Measurements from ENCODE around the gene TMEM258. TPM values are rescaled to one million over a fixed set of nuclear protein-coding genes. Genes with fewer than 3 reads are reported as not detected.

TMEM258 gene
- total RNA-seq, 1 donor from 2014 or later = 125 TPM

- DNase-seq (ENCODE audit: low spot score) = no peak
- H3K4me3 Mint-ChIP-seq (ENCODE audit: unreplicated experiment) = no peak overlapping the region
- peaks cover under 1% of the 10 kb centered on the region for H3K4me1 Mint-ChIP-seq (ENCODE audit: unreplicated experiment)
- H3K27ac Mint-ChIP-seq (ENCODE audit: unreplicated experiment) = peak overlapping the region; percentile 37
- peaks cover 17% of the 10 kb centered on the region for H3K27me3 Mint-ChIP-seq (ENCODE audit: unreplicated experiment)
- H3K36me3 Mint-ChIP-seq (ENCODE audit: low read depth, unreplicated experiment) = no peaks in the 10 kb centered on the region
- H3K9me3 Mint-ChIP-seq (ENCODE audit: unreplicated experiment) = no peaks in the 10 kb centered on the region
- TF ChIP-seq, protein P1, sequence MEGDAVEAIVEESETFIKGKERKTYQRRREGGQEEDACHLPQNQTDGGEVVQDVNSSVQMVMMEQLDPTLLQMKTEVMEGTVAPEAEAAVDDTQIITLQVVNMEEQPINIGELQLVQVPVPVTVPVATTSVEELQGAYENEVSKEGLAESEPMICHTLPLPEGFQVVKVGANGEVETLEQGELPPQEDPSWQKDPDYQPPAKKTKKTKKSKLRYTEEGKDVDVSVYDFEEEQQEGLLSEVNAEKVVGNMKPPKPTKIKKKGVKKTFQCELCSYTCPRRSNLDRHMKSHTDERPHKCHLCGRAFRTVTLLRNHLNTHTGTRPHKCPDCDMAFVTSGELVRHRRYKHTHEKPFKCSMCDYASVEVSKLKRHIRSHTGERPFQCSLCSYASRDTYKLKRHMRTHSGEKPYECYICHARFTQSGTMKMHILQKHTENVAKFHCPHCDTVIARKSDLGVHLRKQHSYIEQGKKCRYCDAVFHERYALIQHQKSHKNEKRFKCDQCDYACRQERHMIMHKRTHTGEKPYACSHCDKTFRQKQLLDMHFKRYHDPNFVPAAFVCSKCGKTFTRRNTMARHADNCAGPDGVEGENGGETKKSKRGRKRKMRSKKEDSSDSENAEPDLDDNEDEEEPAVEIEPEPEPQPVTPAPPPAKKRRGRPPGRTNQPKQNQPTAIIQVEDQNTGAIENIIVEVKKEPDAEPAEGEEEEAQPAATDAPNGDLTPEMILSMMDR (IDR thresholded peaks at IDR 0.05; ENCODE audit: unreplicated experiment) = no peak
Measured at GRCh38 chr11:61761440-61762222, 30.8 kb downstream of the TMEM258 start.

GRCh38 chr11:61760946-61761345 is 31.5 kb downstream of the TMEM258 start:
- peaks cover 14% of the 10 kb centered on the region for H3K27me3 Mint-ChIP-seq (ENCODE audit: unreplicated experiment)
- no peak overlapping the region for H3K27ac Mint-ChIP-seq (ENCODE audit: unreplicated experiment)
- no peak overlapping the region for H3K4me3 Mint-ChIP-seq (ENCODE audit: unreplicated experiment)
- no peaks in the 10 kb centered on the region for H3K36me3 Mint-ChIP-seq (ENCODE audit: low read depth, unreplicated experiment)
- DNase-seq (ENCODE audit: low spot score) = no peak
- H3K4me1 Mint-ChIP-seq (ENCODE audit: unreplicated experiment) = peaks cover 7% of the 10 kb centered on the region
- no peaks in the 10 kb centered on the region for H3K9me3 Mint-ChIP-seq (ENCODE audit: unreplicated experiment)
- TF ChIP-seq, protein P1 (IDR thresholded peaks at IDR 0.05; ENCODE audit: unreplicated experiment) = no peak

DNA sequence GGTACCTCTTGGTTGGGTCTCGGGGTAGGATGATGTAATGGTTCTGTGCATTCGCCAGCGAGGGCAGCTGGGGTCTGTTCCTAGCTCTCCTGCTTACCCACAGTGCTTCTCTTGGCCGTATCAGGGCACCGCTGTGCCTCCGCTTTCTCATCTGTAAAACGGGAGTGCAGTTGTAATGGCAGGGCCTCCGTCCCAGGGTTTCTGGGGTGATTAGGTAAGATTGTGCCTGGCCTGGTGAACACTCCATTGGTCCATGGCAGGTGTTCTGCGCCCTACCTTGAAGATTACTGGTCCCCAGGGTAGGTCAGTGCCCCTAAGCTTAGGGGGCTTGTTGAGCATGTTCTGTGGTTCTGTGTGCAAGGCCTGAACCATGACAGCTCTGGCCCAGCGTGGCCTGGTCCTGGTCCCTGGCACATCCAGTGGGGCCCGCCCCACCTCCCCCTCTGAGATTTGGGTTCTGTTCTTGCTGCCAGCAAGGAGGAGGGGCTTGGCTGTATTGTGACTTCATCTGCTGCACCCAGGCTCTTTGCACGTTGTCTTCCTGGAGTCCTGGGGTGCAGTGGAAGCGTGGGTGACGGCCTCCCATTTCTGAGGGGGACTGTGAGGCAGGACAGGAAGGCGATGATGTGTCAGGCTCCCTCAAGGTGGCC is 35.1 kb downstream of the TMEM258 start:
- Mint-ChIP-seq H3K27ac (ENCODE audit: unreplicated experiment) (no peak overlapping the region), H3K4me1 (ENCODE audit: unreplicated experiment) (peaks cover 9% of the 10 kb centered on the region), H3K4me3 (ENCODE audit: unreplicated experiment) (no peak overlapping the region), H3K36me3 (ENCODE audit: low read depth, unreplicated experiment) (no peaks in the 10 kb centered on the region), H3K27me3 (ENCODE audit: unreplicated experiment) (peaks cover 22% of the 10 kb centered on the region), H3K9me3 (ENCODE audit: unreplicated experiment) (no peaks in the 10 kb centered on the region)
- no peak for DNase-seq (ENCODE audit: low spot score)
- TF ChIP-seq, protein P1 (IDR thresholded peaks at IDR 0.05; ENCODE audit: unreplicated experiment) = no peak

GRCh38 chr11:61756452-61757212 is 35.8 kb downstream of the TMEM258 start:
- peaks cover 9% of the 10 kb centered on the region for H3K4me1 Mint-ChIP-seq (ENCODE audit: unreplicated experiment)
- H3K27ac Mint-ChIP-seq (ENCODE audit: unreplicated experiment) = no peak overlapping the region
- peaks cover 20% of the 10 kb centered on the region for H3K27me3 Mint-ChIP-seq (ENCODE audit: unreplicated experiment)
- no peaks in the 10 kb centered on the region for H3K36me3 Mint-ChIP-seq (ENCODE audit: low read depth, unreplicated experiment)
- DNase-seq (ENCODE audit: low spot score) = no peak
- TF ChIP-seq, protein P1 (IDR thresholded peaks at IDR 0.05; ENCODE audit: unreplicated experiment) = no peak
- no peaks in the 10 kb centered on the region for H3K9me3 Mint-ChIP-seq (ENCODE audit: unreplicated experiment)
- no peak overlapping the region for H3K4me3 Mint-ChIP-seq (ENCODE audit: unreplicated experiment)

Data from endothelial cell (in vitro differentiated cells).